Activated gamma-delta T cell treated with anti-CD3 and anti-CD28 coated beads, Interleukin-2, amount 50 U/mL, for 16 hours (primary cell): ENCODE results near the gene ADAMTS17.

ENCODE experiments used
- DNase-seq: peaks from one replicate; pipeline ENCODE4 v3.0.0-alpha.2; 2020; ENCODE audit warnings: low read depth

Gene ADAMTS17

GRCh38 chr15:100052716-100053473 lies 288.9 kb downstream of the ADAMTS17 start:
- DNase-seq = no peak

GRCh38 chr15:100050877-100051786 lies 290.6 kb downstream of the ADAMTS17 start:
- no peak for DNase-seq

GRCh38 chr15:100049936-100050876 lies 291.6 kb downstream of the ADAMTS17 start:
- DNase-seq = no peak

GRCh38 chr15:100049483-100049882 lies 292.3 kb downstream of the ADAMTS17 start:
- no peak for DNase-seq

- DNase-seq = no peak
These were observed 293.0 kb downstream of the ADAMTS17 start for GRCh38 chr15:100048736-100049135.

GRCh38 chr15:100043692-100044091 lies 298.1 kb downstream of the ADAMTS17 start:
- no peak for DNase-seq

GRCh38 chr15:100043068-100043641 lies 298.6 kb downstream of the ADAMTS17 start:
- no peak for DNase-seq

GRCh38 chr15:100042558-100042957 lies 299.2 kb downstream of the ADAMTS17 start:
- DNase-seq = no peak

- no peak for DNase-seq
These were observed 300.5 kb downstream of the ADAMTS17 start for GRCh38 chr15:100041127-100041828.

GRCh38 chr15:100039994-100040393 lies 301.8 kb downstream of the ADAMTS17 start:
- no peak for DNase-seq

- DNase-seq = no peak
These were observed 303.0 kb downstream of the ADAMTS17 start for GRCh38 chr15:100038736-100039135.

GRCh38 chr15:100037901-100038300 lies 303.9 kb downstream of the ADAMTS17 start:
- no peak for DNase-seq

- no peak for DNase-seq
These were observed 305.8 kb downstream of the ADAMTS17 start for GRCh38 chr15:100036015-100036414.

- no peak for DNase-seq
These were observed 307.6 kb downstream of the ADAMTS17 start for GRCh38 chr15:100034191-100034590.

- DNase-seq = no peak
These were observed 308.5 kb downstream of the ADAMTS17 start for GRCh38 chr15:100033140-100033857.

- no peak for DNase-seq
These were observed 309.3 kb downstream of the ADAMTS17 start for GRCh38 chr15:100032358-100033085.

GRCh38 chr15:100031665-100032357 lies 310.0 kb downstream of the ADAMTS17 start:
- DNase-seq = no peak

GRCh38 chr15:100030586-100031229 lies 311.1 kb downstream of the ADAMTS17 start:
- DNase-seq = no peak
